ENCODE data around the gene RYR2.

Gene RYR2

GRCh38 chr1:237104096-237104495 lies 62.1 kb downstream of the RYR2 start:
- TF ChIP-seq, protein P1, sequence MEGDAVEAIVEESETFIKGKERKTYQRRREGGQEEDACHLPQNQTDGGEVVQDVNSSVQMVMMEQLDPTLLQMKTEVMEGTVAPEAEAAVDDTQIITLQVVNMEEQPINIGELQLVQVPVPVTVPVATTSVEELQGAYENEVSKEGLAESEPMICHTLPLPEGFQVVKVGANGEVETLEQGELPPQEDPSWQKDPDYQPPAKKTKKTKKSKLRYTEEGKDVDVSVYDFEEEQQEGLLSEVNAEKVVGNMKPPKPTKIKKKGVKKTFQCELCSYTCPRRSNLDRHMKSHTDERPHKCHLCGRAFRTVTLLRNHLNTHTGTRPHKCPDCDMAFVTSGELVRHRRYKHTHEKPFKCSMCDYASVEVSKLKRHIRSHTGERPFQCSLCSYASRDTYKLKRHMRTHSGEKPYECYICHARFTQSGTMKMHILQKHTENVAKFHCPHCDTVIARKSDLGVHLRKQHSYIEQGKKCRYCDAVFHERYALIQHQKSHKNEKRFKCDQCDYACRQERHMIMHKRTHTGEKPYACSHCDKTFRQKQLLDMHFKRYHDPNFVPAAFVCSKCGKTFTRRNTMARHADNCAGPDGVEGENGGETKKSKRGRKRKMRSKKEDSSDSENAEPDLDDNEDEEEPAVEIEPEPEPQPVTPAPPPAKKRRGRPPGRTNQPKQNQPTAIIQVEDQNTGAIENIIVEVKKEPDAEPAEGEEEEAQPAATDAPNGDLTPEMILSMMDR (IDR thresholded peaks at IDR 0.05; ENCODE audit: extremely low read depth, missing control alignments), result no peak
- no peak for DNase-seq (ENCODE audit: low spot score)

DNA sequence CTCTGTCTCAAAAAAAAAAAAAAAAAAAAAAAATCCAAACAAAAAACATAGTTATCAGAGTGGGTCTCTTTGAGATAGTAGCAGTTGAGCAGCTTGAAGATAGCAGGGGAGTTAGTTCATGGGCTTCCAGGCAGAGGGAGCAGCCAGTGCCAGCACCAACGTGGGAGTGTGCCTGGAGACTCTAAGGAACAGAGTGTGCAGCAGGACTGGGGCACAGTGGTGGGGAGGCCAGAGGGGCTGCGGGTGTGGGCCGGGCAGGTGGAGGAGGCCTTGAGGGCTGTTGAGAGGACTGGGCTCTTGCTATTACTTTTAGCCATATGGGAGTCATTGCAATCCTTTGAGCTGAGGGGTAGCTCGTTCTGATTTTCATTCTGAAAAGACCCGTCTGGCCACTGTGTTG lies 63.8 kb downstream of the RYR2 start:
- TF ChIP-seq, protein P1 (IDR thresholded peaks at IDR 0.05; ENCODE audit: extremely low read depth, missing control alignments), result no peak
- no peak for DNase-seq (ENCODE audit: low spot score)

DNA sequence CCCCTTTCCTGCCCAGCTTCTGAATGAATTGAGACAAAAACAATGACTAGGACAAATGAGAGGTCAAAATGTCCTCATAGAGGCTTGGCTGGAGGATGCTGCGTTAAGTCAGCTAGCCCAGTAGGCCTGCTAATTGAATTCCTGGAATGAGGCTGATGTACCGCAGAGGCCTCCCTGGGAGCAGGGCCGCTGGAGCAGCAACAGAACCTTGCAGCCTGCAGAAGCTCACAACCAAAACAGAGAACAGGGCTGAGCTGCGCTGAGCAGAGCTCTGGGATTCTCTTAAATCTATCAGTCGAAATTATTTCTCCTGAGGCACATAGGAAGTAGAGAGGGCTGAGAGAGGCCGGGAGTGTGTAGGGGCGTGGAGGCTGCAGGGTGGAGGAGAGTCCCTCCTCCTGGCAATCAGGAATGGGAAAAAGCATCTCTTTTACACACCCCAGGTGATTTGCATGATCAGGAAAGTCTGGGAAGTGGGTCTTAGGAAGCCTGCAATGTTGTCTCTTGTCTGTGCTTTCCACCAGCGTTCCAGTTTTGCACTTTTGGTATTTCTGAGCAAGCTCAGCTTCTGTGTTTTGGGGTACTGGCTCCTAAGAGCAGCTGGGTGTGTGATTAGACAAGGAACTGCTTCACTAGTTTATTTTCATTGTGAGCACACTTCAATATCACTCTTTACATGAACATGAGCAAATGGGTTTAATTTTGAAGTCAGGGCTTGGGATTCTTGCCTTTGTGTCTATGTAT lies 66.5 kb downstream of the RYR2 start:
- TF ChIP-seq, protein P1 (IDR thresholded peaks at IDR 0.05; ENCODE audit: extremely low read depth, missing control alignments), result no peak
- no peak for DNase-seq (ENCODE audit: low spot score)

DNA sequence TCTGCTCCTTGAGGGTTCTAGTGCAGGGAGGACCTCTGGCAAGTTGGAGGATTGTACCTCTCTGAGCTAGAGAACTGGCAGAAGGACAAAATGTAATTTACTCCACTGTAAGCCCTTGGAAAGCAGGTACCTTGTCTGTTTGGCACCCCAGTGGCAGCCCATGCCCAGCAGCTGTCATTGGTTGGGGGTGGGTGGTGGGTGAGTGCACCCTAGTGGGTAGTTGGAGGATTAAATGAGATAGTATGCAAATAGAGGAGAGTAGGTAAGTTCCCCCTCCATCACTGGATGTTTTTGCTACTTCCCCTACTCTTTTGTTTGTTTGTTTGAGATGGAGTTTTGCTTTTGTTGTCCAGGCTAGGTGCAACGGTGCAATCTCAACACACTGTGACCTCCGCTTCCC lies 69.8 kb downstream of the RYR2 start:
- TF ChIP-seq, protein P1 (IDR thresholded peaks at IDR 0.05; ENCODE audit: extremely low read depth, missing control alignments), result no peak
- no peak for DNase-seq (ENCODE audit: low spot score)

DNA sequence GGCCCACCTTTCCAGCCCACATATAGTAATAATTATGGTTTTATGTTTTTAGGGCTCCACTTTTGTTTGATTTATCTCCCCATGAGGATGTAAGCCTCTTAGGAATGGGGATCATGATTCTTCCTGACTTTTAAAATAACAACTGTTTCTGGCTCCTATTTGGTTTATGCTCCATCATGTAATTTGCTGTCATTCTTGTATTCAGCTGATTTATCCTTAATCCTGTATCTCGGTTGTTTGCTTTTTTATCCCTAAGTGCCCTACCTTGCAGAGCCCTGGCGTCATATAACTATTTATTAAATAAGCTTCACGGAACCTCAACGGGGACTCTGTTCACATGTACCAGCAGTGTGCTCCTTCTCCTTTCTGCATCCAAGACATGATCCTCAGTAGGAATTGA lies 70.7 kb downstream of the RYR2 start:
- TF ChIP-seq, protein P1 (IDR thresholded peaks at IDR 0.05; ENCODE audit: extremely low read depth, missing control alignments), result no peak

DNA sequence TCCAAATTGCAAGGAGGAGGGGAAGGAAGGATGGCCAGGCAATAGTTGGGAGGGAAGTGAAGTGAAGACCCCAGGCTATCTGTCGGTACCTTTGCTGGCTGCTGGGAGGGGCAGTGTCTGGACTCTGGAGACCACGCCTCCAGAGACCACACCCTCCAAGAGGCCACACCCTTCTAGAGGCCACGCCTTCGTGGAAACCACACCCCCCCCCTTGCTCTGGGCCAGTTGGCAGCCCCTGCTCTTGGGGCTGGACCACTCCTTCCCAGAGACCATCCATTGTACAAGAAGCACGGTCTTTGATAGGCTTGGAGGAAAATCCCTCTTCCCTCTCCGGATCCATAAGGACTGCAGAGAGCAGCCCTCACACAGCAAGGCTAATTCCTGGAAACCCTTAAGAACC lies 73.1 kb downstream of the RYR2 start:
- TF ChIP-seq, protein P1 (IDR thresholded peaks at IDR 0.05; ENCODE audit: extremely low read depth, missing control alignments), result no peak
- no peak for DNase-seq (ENCODE audit: low spot score)

More for the DNA sequence above, 70.7 kb downstream of the RYR2 start:
- no peak for DNase-seq (ENCODE audit: low spot score)

DNA sequence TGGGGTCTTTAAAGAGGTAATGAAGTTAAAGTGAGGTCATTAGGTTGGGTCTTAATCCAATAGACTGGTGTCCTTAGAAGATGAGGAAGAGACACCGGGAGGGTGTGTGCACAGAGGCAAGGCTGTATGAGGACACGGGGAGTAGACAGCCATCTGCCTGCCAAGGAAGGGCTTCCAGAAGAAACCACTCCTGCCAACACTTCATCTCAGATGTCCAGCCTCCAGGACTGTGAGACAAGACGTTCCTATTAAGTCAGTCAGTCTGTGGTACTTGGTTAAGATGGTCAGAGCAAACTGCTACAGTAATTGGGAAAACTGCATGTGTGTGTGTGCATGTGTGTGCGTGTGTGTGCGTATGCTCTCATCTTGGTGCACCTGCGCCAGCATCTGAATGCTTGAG lies 77.1 kb downstream of the RYR2 start:
- DNase-seq (ENCODE audit: low spot score), result no peak
- TF ChIP-seq, protein P1 (IDR thresholded peaks at IDR 0.05; ENCODE audit: extremely low read depth, missing control alignments), result no peak
